ENCODE measurements around the gene TMEM119.

The TMEM119 gene

GRCh38 chr12:108597559-108598471, at the start of gene TMEM119:
TMEM119 (minus strand) TSS chr12:108598084; CDS start chr12:108592383, 5,701 bp downstream.
- DNase-seq (ENCODE audit: low spot score) = no peak

GRCh38 chr12:108646600-108647579, 49.0 kb upstream of the TMEM119 start:
- no peak for DNase-seq (ENCODE audit: low spot score)

- DNase-seq (ENCODE audit: low spot score) = no peak
These were observed 48.1 kb upstream of the TMEM119 start for GRCh38 chr12:108645686-108646599.

- DNase-seq (ENCODE audit: low spot score) = no peak
These were observed 46.9 kb upstream of the TMEM119 start for GRCh38 chr12:108644811-108645120.

- no peak for DNase-seq (ENCODE audit: low spot score)
These were observed 46.3 kb upstream of the TMEM119 start for GRCh38 chr12:108643941-108644810.

GRCh38 chr12:108642899-108643654, 45.2 kb upstream of the TMEM119 start:
- no peak for DNase-seq (ENCODE audit: low spot score)

- DNase-seq (ENCODE audit: low spot score) = no peak
These were observed 44.5 kb upstream of the TMEM119 start for GRCh38 chr12:108642269-108642870.

GRCh38 chr12:108641446-108642268, 43.8 kb upstream of the TMEM119 start:
- no peak for DNase-seq (ENCODE audit: low spot score)

- DNase-seq (ENCODE audit: low spot score) = no peak
These were observed 43.0 kb upstream of the TMEM119 start for GRCh38 chr12:108640802-108641445.

GRCh38 chr12:108638997-108639822, 41.3 kb upstream of the TMEM119 start:
- DNase-seq (ENCODE audit: low spot score) = no peak

- DNase-seq (ENCODE audit: low spot score) = no peak
These were observed 40.4 kb upstream of the TMEM119 start for GRCh38 chr12:108638141-108638827.

- DNase-seq (ENCODE audit: low spot score) = no peak
These were observed 39.5 kb upstream of the TMEM119 start for GRCh38 chr12:108637222-108637971.

- no peak for DNase-seq (ENCODE audit: low spot score)
These were observed 38.3 kb upstream of the TMEM119 start for GRCh38 chr12:108635997-108636808.

- DNase-seq (ENCODE audit: low spot score) = no peak
These were observed 37.5 kb upstream of the TMEM119 start for GRCh38 chr12:108635201-108635996.

All from HuH-7 (cell line).